H54 (cell line): Measurements from ENCODE around the gene DHX38.
"Not testable (repeated sequence)": the region's sequence is repeated elsewhere in the genome, so short reads cannot be mapped to it uniquely, and the experiment has no call there.

Source experiments
- DNase-seq: peaks from one replicate; pipeline ENCODE4 v3.0.0; 2011; ENCODE audit warnings: low spot score, mixed read lengths; ENCODE audit not compliant: insufficient read length
- FAIRE-seq: peaks from 3 replicates; lab custom pipeline; 2011; peaks lifted over from hg19 to GRCh38; lab: Jason Lieb, UNC
- POLR2A ChIP-seq: IDR thresholded peaks from 2 replicates; pipeline ENCODE4 v1.6.1; 2011; ENCODE audit warnings: low read depth, mild to moderate bottlenecking, low read length

Gene DHX38

DNA sequence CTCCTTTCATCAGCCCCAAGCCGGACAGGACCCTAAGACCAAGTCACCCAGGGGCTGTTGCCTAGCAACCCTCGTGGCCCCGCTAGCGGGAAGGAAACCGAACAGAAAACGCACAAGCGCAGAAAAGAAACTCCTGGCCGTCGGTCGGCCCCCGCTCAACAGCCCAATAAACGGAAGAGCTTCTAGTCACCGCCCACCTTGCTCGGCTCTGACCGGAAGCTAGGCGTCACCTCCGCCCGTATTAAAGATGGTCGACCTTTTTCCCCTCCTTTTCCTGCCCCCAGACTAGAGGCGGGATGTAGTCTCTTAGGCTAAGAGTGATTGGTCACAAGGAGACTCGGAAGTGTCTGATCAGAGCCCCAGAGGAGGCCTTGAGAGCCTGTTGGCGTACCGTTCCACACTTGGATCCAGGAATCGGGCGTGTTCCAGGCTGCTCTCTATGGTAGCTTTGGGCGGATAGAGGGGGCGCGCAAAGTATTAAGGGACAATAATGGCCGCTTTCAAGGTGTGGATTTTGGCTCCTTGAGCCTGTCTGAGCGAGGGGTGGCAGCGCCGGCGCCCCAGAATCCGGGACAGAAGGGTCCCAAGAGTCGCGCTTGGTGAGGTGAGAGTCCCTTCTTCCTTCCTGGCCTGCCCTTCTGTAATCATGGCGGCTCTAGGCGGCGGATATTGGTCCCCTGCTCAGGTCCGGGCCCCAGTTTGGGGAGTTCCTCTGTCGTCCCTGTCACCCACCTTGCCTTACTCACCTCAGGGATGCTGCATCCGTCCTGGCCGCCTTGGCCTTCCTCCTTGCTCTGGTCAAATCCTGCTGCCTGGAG is at the start of gene DHX38, which contains the start of gene TXNL4B:
Gene DHX38 (plus strand): TSS at position 400 of the 818 bp plus-strand sequence. CDS start 2,311 bp downstream, outside the sequence.
Gene TXNL4B (minus strand): TSS at position 173 of the 818 bp plus-strand sequence. CDS start 2,871 bp downstream, outside the sequence.
- peak; percentile 95 for DNase-seq
- FAIRE-seq = peak; percentile 97
- TF ChIP-seq POLR2A = peak; percentile 51; the same call in 1 of the 2 replicates

DNA sequence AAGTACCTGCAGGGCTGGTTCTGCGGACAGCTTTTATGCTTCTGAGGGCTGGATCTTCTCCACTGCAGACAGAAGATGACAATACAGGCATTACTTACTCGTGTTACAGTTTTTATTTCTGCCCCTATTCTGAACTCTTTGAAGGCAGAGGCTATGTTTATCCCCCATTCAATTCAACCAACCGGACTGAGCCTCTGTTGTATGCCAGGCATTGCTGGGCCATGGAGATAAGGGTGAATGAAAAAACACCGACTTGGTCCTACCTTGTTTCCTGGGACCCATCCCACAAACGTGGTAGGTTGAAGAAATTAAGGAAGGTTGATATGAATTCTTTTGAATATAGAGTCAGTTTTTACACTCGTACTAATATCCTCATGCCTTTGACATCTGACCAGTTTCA is 49.4 kb upstream of the DHX38 start:
- TF ChIP-seq POLR2A = no peak
- FAIRE-seq (no peak), DNase-seq (no peak)

DNA sequence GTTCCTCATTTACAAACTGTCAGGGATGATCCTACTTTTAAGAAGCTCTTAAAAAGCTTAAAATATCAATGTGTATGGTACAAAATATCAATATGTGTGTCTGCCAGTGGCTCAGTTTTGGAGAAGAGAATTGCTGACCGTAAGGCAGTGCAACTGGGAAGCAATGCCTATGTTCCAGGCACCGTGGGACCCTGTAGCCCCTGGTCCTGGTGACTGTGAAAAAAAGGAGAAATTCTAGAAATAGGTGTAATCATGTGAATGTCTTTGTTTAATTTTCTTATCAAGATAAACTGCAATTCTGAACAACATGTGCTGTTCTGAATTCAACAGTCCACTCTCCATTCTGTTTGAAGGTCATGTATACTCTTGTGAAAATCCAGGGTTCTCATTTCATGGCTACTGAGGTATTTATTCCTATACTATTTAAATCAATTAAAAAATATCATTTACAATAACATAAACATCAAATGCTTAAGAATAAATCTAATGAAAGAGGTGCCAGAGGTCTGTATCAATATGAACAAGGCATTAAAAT is 48.8 kb upstream of the DHX38 start:
- no peak for FAIRE-seq
- no peak for TF ChIP-seq POLR2A
- no peak for DNase-seq

DNA sequence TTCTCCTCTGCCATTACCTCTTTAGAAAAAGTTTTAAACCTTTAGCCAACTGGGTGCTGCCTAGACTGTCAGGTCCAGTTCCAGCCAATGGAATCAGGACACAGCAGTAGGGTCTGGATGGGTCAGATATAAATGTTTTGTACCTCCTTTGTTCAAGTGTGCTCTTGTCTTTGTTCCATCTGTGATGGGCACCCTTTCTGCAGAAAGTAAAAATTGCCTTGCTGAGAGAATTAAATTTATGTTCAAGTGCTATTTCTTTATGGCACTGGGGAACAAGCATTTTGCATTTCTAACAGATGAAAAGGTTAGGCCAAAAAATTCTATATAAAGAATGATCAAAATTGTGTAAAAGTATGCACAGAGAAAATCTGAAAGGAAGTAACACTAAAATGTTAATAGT is 44.5 kb upstream of the DHX38 start:
- DNase-seq (no peak), FAIRE-seq (no peak)
- TF ChIP-seq POLR2A = no peak

DNA sequence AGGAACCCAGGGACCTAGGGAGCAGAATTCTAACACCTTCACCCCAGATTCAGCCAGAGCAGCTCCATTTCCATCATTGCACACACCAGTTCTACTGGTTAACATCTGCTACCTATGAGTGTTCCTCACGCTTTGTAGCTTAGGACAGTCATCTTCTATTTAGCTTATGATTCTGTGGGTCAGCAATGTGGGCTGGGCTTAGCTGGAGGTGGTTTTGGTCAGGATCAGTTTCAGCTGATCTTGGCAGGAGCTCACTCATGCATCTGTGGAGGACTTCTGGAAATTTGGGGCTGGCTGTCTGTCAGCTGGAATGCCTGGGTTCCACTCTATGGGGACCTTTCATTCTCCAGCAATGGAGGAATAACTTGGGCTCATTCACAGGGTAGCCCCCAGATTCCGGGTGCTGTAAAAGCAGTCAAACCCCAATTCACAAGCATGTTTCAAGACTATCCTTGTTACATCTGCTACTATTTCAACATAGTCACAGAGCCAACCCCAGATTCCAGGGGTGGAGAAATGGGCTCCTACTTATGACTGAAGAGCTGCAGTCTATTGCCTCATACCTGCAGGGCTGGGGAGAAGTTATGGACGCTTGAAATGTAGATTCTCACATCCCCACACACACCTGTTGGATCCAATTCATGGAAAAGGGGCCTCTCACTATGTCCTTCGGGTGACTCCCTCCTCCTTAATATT is 42.7 kb upstream of the DHX38 start:
- DNase-seq = no peak
- no peak for TF ChIP-seq POLR2A
- FAIRE-seq = no peak

DNA sequence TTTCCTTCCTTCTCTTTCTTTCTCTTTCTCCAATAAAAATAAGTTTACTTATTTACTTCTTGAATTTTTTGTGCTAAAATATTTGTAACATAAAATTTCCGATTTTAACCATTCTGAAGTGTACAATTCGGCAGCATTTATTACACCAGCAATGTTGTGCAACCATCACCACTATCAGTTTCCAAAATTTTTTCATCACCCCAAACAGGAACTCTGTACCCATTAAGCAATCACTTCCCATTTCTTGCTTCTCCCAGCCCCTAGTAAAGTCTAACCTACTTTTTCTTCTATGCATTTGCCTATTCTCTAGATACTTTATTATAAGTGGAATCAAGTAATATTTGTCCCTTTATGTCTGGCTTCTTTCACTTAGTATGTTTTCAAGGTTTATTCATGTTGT is 41.8 kb upstream of the DHX38 start:
- DNase-seq = no peak
- FAIRE-seq = no peak
- no peak for TF ChIP-seq POLR2A

DNA sequence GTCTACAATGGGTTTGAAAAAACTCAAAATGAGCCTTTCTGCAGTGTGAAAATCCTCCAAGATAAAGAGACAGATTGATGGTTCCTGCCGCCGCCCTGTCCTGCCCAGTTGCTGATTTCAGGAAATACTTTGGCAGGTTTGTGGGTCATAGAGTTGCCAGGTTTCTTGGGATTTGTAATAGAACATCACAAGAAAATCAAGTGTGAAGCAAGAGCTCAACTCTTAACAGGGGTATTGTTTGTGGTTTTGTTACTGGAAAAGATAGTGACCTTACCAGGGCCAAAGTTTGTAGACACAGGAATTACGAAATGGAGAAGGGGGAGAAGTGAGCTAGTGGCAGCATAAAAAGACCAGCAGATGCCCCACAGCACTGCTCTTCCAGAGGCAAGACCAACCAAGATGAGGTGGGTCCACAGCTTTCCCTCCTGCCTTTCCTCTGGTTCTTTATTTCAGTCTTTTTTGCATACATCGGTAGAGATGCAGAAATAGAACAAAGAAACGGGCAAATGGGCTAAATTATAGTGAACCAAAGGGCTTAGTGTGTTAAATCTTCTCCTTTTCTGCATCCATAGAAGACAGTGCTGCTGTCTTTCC is 39.3 kb upstream of the DHX38 start, which contains the start of gene HP:
Gene HP (plus strand): TSS at position 252 of the 594 bp plus-strand sequence. CDS start 148 bp downstream, at position 400.
- not testable (repeated sequence) for DNase-seq, FAIRE-seq

DNA sequence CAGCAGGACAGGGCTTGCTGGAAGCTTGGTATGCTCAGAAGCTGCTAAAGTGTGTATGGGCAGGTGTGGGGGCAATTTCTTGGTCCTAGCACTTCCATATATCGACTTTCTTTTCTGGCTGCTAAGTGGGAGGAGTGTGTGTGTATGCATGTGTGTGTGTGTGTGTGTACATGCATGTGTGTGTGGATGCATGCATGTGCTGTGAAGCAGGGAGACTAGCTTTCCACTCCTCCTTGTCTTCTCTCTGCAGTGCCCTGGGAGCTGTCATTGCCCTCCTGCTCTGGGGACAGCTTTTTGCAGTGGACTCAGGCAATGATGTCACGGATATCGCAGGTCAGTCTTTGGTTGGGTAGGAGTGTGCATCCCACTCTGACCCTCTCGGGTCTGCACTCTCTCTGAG is 37.7 kb upstream of the DHX38 start:
- FAIRE-seq = no peak
- no peak for TF ChIP-seq POLR2A

DNA sequence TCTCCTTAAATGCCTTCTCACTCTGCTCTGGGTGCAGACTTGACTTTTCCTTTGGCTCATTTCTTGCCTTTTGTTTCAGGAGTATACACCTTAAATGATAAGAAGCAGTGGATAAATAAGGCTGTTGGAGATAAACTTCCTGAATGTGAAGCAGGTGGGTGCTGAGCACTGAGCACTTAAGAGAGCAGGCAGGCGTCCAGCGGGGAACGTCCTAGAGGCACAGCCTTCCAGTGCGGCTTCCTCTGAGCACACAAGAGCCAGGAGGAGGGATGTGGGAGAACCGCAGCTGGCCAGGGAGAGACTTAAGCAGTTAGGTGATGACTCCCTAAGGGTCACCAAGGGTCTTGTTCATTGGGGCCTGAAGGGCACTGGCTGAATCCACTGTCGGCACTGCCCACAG is 36.3 kb upstream of the DHX38 start:
- not testable (repeated sequence) for FAIRE-seq, DNase-seq

More for the DNA sequence above, 37.7 kb upstream of the DHX38 start:
- DNase-seq = no peak

DNA sequence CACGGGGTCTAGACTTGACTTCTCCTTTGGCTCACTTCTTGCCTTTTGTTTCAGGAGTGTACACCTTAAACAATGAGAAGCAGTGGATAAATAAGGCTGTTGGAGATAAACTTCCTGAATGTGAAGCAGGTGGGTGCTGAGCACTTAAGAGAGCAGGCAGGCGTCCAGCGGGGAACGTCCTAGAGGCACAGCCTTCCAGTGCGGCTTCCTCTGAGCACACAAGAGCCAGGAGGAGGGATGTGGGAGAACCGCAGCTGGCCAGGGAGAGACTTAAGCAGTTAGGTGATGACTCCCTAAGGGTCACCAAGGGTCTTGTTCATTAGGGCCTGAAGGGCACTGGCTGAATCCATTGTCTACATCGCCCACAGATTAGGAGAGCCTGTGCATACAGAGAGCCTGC is 34.6 kb upstream of the DHX38 start:
- not testable (repeated sequence) for FAIRE-seq, DNase-seq

DNA sequence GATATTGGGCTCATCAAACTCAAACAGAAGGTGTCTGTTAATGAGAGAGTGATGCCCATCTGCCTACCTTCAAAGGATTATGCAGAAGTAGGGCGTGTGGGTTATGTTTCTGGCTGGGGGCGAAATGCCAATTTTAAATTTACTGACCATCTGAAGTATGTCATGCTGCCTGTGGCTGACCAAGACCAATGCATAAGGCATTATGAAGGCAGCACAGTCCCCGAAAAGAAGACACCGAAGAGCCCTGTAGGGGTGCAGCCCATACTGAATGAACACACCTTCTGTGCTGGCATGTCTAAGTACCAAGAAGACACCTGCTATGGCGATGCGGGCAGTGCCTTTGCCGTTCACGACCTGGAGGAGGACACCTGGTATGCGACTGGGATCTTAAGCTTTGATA is 33.2 kb upstream of the DHX38 start:
- no peak for DNase-seq
- no peak for TF ChIP-seq POLR2A
- FAIRE-seq = no peak

DNA sequence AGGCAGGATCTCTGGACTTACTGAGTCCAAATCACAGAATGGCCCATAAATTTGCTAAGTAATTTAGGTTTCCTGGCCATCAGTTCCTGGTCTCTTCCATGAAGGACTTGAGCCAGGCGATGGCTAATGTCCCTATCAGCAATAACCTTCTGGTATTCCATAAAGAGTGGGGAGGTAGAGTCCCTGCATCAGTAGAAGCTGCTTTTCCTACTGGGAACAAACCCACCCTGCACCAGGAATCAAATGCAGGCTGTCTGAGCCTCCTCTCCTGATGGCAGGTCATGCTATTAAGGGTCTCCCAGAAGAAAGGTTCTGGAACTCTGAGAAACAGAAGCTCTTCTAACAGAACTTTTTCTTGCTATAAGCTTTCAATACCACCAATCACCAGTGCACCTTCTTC is 32.1 kb upstream of the DHX38 start:
- no peak for FAIRE-seq
- DNase-seq = no peak

DNA sequence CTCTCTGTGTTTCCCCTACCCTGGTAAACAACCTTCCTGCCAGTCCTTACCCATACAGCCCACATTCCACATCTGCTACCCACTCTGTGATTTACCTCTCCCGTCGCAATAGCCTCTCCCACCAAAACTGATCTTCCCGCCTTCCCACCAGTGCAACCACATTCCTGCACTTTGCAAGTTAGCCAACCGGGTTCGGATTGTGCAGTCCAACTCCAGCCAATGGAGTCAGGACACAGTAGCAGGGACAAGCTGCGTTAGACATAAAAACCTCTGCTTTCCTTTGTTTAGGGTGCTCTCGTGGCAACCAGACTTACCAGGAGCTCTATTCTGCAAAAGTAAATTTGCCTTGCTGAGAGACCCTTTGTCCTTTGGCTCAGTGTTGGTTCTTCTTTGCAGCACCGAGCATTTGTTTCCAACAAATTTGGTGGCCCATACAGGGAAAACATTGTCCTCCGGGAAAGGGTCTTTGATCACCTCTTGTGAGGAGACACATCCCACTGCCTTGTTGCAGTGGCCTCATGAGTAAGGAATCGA is 29.2 kb upstream of the DHX38 start:
- no peak for TF ChIP-seq POLR2A
- DNase-seq (no peak), FAIRE-seq (no peak)

More for the DNA sequence above, 32.1 kb upstream of the DHX38 start:
- TF ChIP-seq POLR2A = no peak

DNA sequence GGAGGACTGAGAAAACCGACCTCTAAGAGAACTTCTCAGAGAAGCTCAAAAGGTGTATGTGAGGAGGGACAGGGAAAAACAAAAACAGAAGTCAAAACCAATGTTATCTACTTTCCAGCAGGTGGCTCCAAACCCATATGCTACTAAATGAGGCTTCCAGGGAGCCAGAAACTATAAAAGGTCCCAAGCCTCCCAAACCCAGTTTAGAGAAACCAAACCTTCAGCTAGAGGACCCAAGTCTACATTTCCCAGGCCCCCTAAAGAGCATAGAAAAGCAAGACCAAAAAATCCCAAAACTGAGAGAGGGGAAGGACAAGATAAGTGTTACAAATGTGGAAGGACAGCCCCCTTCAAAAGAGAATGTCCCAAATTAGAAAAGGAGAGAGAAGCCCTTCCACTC is 26.9 kb upstream of the DHX38 start:
- FAIRE-seq = peak; percentile 27
- peak; percentile 35 for DNase-seq
- TF ChIP-seq POLR2A = no peak
